HepG2 (cell line): ENCODE results near the gene ABHD18. TPM values are rescaled to one million over a fixed set of nuclear protein-coding genes. Genes with fewer than 3 reads are reported as not detected.

Experiments
- ATAC-seq: fragments of 200-7000 bp; cut with Tn5 transposase; 3 replicates; pipeline ENCODE4 v1.9.1; 2020; ENCODE audit warnings: mild to moderate bottlenecking, moderate library complexity
- BruUV-seq: library from RNA; stranded (reverse); fragments of 400-500 nt; replicated peaks from 2 replicates; lab custom pipeline; 2021; lab: Mats Ljungman, UMichigan
- CTCF ChIA-PET: fragments of 300-600 bp; formaldehyde crosslinking; extraction: SDS; loops from one replicate; lab custom pipeline; 2021; ENCODE audit warnings: low total read pairs, inconsistent platforms, low intra/inter-chr PET ratio; lab: Yijun Ruan, JAX
- POLR2A ChIA-PET: fragments of 350-600 bp; sonication (Branson Sonifier 250); formaldehyde crosslinking; loops from one replicate; lab custom pipeline; 2020; ENCODE audit warnings: antibody characterized with exemption, inconsistent platforms; lab: Yijun Ruan, JAX
- DNase-seq: peaks from one replicate; pipeline ENCODE4 v3.0.0-alpha.2; 2015; ENCODE audit warnings: low spot score
- FAIRE-seq: peaks from 3 replicates; lab custom pipeline; 2011; peaks lifted over from hg19 to GRCh38; lab: Jason Lieb, UNC
- H2AFZ ChIP-seq: one replicate; pipeline ENCODE4 v1.6.1; 2011; ENCODE audit warnings: low read length, inconsistent platforms
- H3K27ac ChIP-seq: fragments of 300-600 bp; 3 replicates; pipeline ENCODE4 v1.8.0; 2011; ENCODE audit warnings: mixed run types, mild to moderate bottlenecking, mixed read lengths, low read length, inconsistent platforms; ENCODE audit not compliant: insufficient read depth; ENCODE audit errors: extremely low read length
- H3K27me3 ChIP-seq, 2 experiments: fragments of 200-600 bp in 1 of 2; 2 replicates in 1 of 2; 3 replicates in 1 of 2; pipeline versions ENCODE4 v1.6.0 to v1.8.0; 2011; ENCODE audit warnings: low read length in 2 of 2, mild to moderate bottlenecking in 2 of 2, moderate library complexity in 2 of 2, inconsistent platforms in 1 of 2; ENCODE audit not compliant: insufficient read depth in 2 of 2, control insufficient read depth in 1 of 2
- H3K36me3 ChIP-seq, 2 experiments: fragments of 200-600 bp in 1 of 2; replicated peaks in 1 of 2; 2 replicates in 1 of 2; 3 replicates in 1 of 2; pipeline versions ENCODE4 v1.5.1 to v1.8.0; 2011; ENCODE audit warnings: low read length in 2 of 2, inconsistent platforms in 1 of 2; ENCODE audit not compliant: insufficient read depth in 2 of 2, control insufficient read depth in 1 of 2
- H3K4me1 ChIP-seq: 2 replicates; pipeline ENCODE4 v1.5.1; 2012; ENCODE audit warnings: low read length, inconsistent platforms; ENCODE audit not compliant: insufficient read depth
- H3K4me2 ChIP-seq: 2 replicates; pipeline ENCODE4 v1.6.0; 2011; ENCODE audit warnings: low read depth, low read length, inconsistent platforms
- H3K4me3 ChIP-seq, 3 experiments: fragments of 200-600 bp in 1 of 3; sonication (generic), shearing (Covaris generic) in 1 of 3; replicated peaks in 1 of 3; 2 replicates each; pipeline ENCODE4 v1.5.1; 2011 to 2016; ENCODE audit warnings: low read length in 3 of 3, inconsistent platforms in 2 of 3, low read depth in 2 of 3, mild to moderate bottlenecking in 2 of 3, control low read depth in 1 of 3, mixed read lengths in 1 of 3; ENCODE audit not compliant: insufficient read depth in 1 of 3
- H3K79me2 ChIP-seq: one replicate; pipeline ENCODE4 v1.6.1; 2011; ENCODE audit warnings: low read length, inconsistent platforms; ENCODE audit not compliant: insufficient read depth
- H3K9ac ChIP-seq: 2 replicates; pipeline ENCODE4 v1.6.0; 2011; ENCODE audit warnings: mild to moderate bottlenecking, low read depth, low read length, inconsistent platforms; ENCODE audit not compliant: insufficient read depth
- H3K9me3 ChIP-seq: 2 replicates; pipeline ENCODE4 v1.5.1; 2012; ENCODE audit warnings: mild to moderate bottlenecking, low read length
- H4K20me1 ChIP-seq: 2 replicates; pipeline ENCODE4 v1.6.0; 2011; ENCODE audit warnings: inconsistent platforms, mild to moderate bottlenecking, low read length, moderate library complexity; ENCODE audit not compliant: insufficient read depth
- CCAR2 ChIP-seq: fragments of 200-400 bp; formaldehyde crosslinking; optimal IDR thresholded peaks from 2 replicates; pipeline ENCODE3; 2018; ENCODE audit warnings: low read depth, mild to moderate bottlenecking, low read length, moderate library complexity
- DMAP1 ChIP-seq: IDR thresholded peaks from 2 replicates; pipeline ENCODE4 v1.6.1; 2016
- DMTF1 ChIP-seq: sonication (generic); formaldehyde crosslinking; IDR thresholded peaks from 2 replicates; pipeline ENCODE4 v1.4.0; 2020; ENCODE audit warnings: mild to moderate bottlenecking, missing genetic modification reagents
- ELF4 ChIP-seq: sonication (generic); formaldehyde crosslinking; IDR thresholded peaks from 2 replicates; pipeline ENCODE4 v1.5.0; 2020; ENCODE audit warnings: missing genetic modification reagents, mild to moderate bottlenecking, moderate library complexity, borderline replicate concordance
- GTF2F1 ChIP-seq: fragments of 150-350 bp; IDR thresholded peaks from 2 replicates; pipeline ENCODE4 v1.6.1; 2014; ENCODE audit warnings: low read length
- HES4 ChIP-seq: sonication (generic); formaldehyde crosslinking; IDR thresholded peaks from 2 replicates; pipeline ENCODE4 v1.9.0; 2021; ENCODE audit warnings: mild to moderate bottlenecking, missing genetic modification reagents, borderline replicate concordance
- HMG20B ChIP-seq: conservative IDR thresholded peaks from 2 replicates; pipeline ENCODE4 v1.6.1; 2016; ENCODE audit warnings: missing genetic modification reagents, missing compliant biosample characterization
- KDM1A ChIP-seq: IDR thresholded peaks from 2 replicates; pipeline ENCODE4 v1.6.1; 2016; ENCODE audit warnings: missing compliant biosample characterization
- MAX ChIP-seq: IDR thresholded peaks from 2 replicates; pipeline ENCODE4 v1.6.1; 2012; ENCODE audit warnings: inconsistent platforms
- PATZ1 ChIP-seq: sonication (generic); formaldehyde crosslinking; IDR thresholded peaks from 2 replicates; pipeline ENCODE4 v1.4.0; 2020; ENCODE audit warnings: missing genetic modification reagents
- XBP1 ChIP-seq: sonication (generic); formaldehyde crosslinking; IDR thresholded peaks from 2 replicates; pipeline ENCODE4 v1.5.0; 2020; ENCODE audit warnings: missing genetic modification reagents
- ZBTB38 ChIP-seq: sonication (generic); formaldehyde crosslinking; IDR thresholded peaks from 2 replicates; pipeline ENCODE4 v1.5.1; 2020; ENCODE audit warnings: mild to moderate bottlenecking, missing genetic modification reagents
- ZFP41 ChIP-seq: sonication (generic); formaldehyde crosslinking; IDR thresholded peaks from 2 replicates; pipeline ENCODE4 v1.4.0; 2020; ENCODE audit warnings: mild to moderate bottlenecking, missing genetic modification reagents, borderline replicate concordance
- ZNF354B ChIP-seq: sonication (generic); formaldehyde crosslinking; IDR thresholded peaks from 2 replicates; pipeline ENCODE4 v1.8.0; 2022; ENCODE audit warnings: mild to moderate bottlenecking, missing genetic modification reagents
- ZNF414 ChIP-seq: sonication (generic); formaldehyde crosslinking; IDR thresholded peaks from 2 replicates; pipeline ENCODE4 v1.5.0; 2020; ENCODE audit warnings: missing genetic modification reagents
- ZNF546 ChIP-seq: sonication (generic); formaldehyde crosslinking; conservative IDR thresholded peaks from 2 replicates; pipeline ENCODE4 v1.8.1; 2023; ENCODE audit warnings: mild to moderate bottlenecking, missing genetic modification reagents
- ZNF564 ChIP-seq: sonication (generic); formaldehyde crosslinking; IDR thresholded peaks from 2 replicates; pipeline ENCODE4 v1.8.1; 2023; ENCODE audit warnings: mild to moderate bottlenecking, missing genetic modification reagents
- ZNF614 ChIP-seq: IDR thresholded peaks from 2 replicates; pipeline ENCODE4 v1.6.1; 2018; ENCODE audit warnings: missing biosample characterization, missing genetic modification reagents, inconsistent platforms, borderline replicate concordance
- ZNF790 ChIP-seq: sonication (generic); formaldehyde crosslinking; IDR thresholded peaks from 2 replicates; pipeline ENCODE4 v1.8.0; 2022; ENCODE audit warnings: missing genetic modification reagents, mild to moderate bottlenecking, borderline replicate concordance
- ZSCAN31 ChIP-seq: sonication (generic); formaldehyde crosslinking; IDR thresholded peaks from 2 replicates; pipeline ENCODE4 v1.5.0; 2020; ENCODE audit warnings: low read depth, mild to moderate bottlenecking, missing genetic modification reagents
- WGBS: methylation state at CpG from one replicate; pipeline ENCODE4 v1.1.6; 2017; ENCODE audit warnings: low lambda C conversion rate; 5-methylcytosine and 5-hydroxymethylcytosine counted together
- in situ Hi-C: cut with HindIII; loops from 2 replicates; pipeline ENCODE4 v1.10.0; 2017; ENCODE audit warnings: low pct_unique_long_range_greater_than_20kb; ENCODE audit not compliant: extremely low pct_ligation_motif_present
- intact Hi-C: fragments of 100-400 bp; cut with micrococcal nuclease; formaldehyde crosslinking; loops from one replicate; pipeline ENCODE4 v1.10.0; 2022; ENCODE audit not compliant: unreplicated experiment
- polyA plus RNA-seq, 8 experiments: library from polyadenylated mRNA; depleted of rRNA in 3 of 8; stranded (reverse) in 7 of 8; unstranded in 1 of 8; fragments of >200 nt; fragmentation: Illumina TruSeq in 4 of 8; extraction: Trizol in 4 of 8; gene quantifications; 2 replicates each; pipeline versions ENCODE4 v1.2.1 to v1.2.3, GENCODE V29; 2011 to 2016; ENCODE audit warnings: low read depth in 4 of 8, missing spikeins in 1 of 8, mixed read lengths in 1 of 8; ENCODE audit not compliant: insufficient read depth in 1 of 8
- total RNA-seq, 5 experiments: library from RNA; depleted of rRNA; stranded (reverse); fragments of >200 nt; fragmentation: Illumina TruSeq; extraction: Trizol; gene quantifications; 2 replicates each; pipeline ENCODE4 v1.2.3, GENCODE V29; 2016; ENCODE audit warnings: low read depth in 1 of 5

Gene ABHD18
- total and polyA plus RNA-seq, 2 of the 13 experiments (the other 11 are each of a cell fraction or from before 2014, with no cell fraction given) = 5.5 to 16.3 TPM

- Histone ChIP-seq H3K9me3 (no peaks in the 10 kb centered on the region), H3K27me3 (no peaks in the 10 kb centered on the region; a peak in 1 of 5 replicates), H3K4me3 (peak overlapping the region; percentile 84 to 99 (median 90)), H3K27ac (peak overlapping the region; percentile 90), H3K9ac (peak overlapping the region; percentile 98), H3K4me1 (peaks cover 41% of the 10 kb centered on the region), H2AFZ (peak overlapping the region; percentile 54), H3K79me2 (peaks cover 55% of the 10 kb centered on the region), H4K20me1 (no peaks in the 10 kb centered on the region), H3K36me3 (no peaks in the 10 kb centered on the region; a peak in 3 of 5 replicates), H3K4me2 (peak overlapping the region; percentile 97)
- FAIRE-seq (no peak), DNase-seq (peak; percentile 73), ATAC-seq (peak; percentile 69)
- BruUV-seq = TSS peak; percentile 79
- ChIA-PET CTCF (no interaction called here), POLR2A (interaction anchor here (0.8 to 3.0 kb wide), 15 partner anchors 8 to 321 kb away, joined by 3 to 52 read pairs (median 5); partner anchors contain the start of genes HSPA4L, LARP1B and PLK4)
- intact Hi-C loops (loop anchor here (1.0 to 10.0 kb wide), 4 partner anchors 85 to 319 kb away; partner anchors contain the start of genes HSPA4L, PGRMC2 and PLK4), in situ Hi-C loops (loop anchor here (10.0 kb wide), 1 partner anchor 89 kb away; no protein-coding TSS in a partner anchor)
- WGBS = 4% methylated on average over 3 of the region's 15 CpGs
- peak; percentile 30; the same call in 1 of the 2 replicates for TF ChIP-seq MAX
- no peak for TF ChIP-seq XBP1 (CRISPR knock-in tag)
- TF ChIP-seq KDM1A = no peak
- peak; percentile 36; the same call in 1 of the 2 replicates for TF ChIP-seq PATZ1
- peak; percentile 5; the same call in 1 of the 2 replicates for TF ChIP-seq ZNF546
- TF ChIP-seq ZNF414 (CRISPR knock-in tag) = 0 out of 2 replicates have a peak, but pooled peaks have one; percentile 5
- peak; percentile 11; the same call in 1 of the 2 replicates for TF ChIP-seq HES4
- TF ChIP-seq ZBTB38 (CRISPR knock-in tag) = peak; percentile 1; the same call in 1 of the 2 replicates
- 0 out of 2 replicates have a peak, but pooled peaks have one; percentile 14 for TF ChIP-seq ZNF790 (CRISPR knock-in tag)
- 0 out of 2 replicates have a peak, but pooled peaks have one; percentile 31 for TF ChIP-seq ZNF354B (CRISPR knock-in tag)
- TF ChIP-seq ZSCAN31 = peak; percentile 27
- TF ChIP-seq ZNF564 (CRISPR knock-in tag) = peak; percentile 53
- no peak for TF ChIP-seq HMG20B
- TF ChIP-seq ELF4 = 0 out of 2 replicates have a peak, but pooled peaks have one; percentile 63
- 0 out of 2 replicates have a peak, but pooled peaks have one; percentile 26 for TF ChIP-seq GTF2F1
- TF ChIP-seq CCAR2 = no peak
- 0 out of 2 replicates have a peak, but pooled peaks have one; percentile 31 for TF ChIP-seq ZFP41
- TF ChIP-seq DMTF1 (CRISPR knock-in tag) = peak; percentile 72; the same call in 1 of the 2 replicates
- 0 out of 2 replicates have a peak, but pooled peaks have one; percentile 3 for TF ChIP-seq DMAP1 (CRISPR knock-in tag)
- TF ChIP-seq ZNF614 = 0 out of 2 replicates have a peak, but pooled peaks have one; percentile 2
Measured at GRCh38 chr4:127965803-127966175, 583 bp downstream of the ABHD18 start.
